Endodermal cell (in vitro differentiated cells): ENCODE data around the gene VAV3. TPM values are rescaled to one million over a fixed set of nuclear protein-coding genes. Genes with fewer than 3 reads are reported as not detected.

Experiments used
- DNase-seq: peaks from one replicate; pipeline ENCODE4 v3.0.0-alpha.2; 2017
- H3K27ac ChIP-seq: 2 replicates; pipeline ENCODE4 v1.5.1; 2013; ENCODE audit warnings: mild to moderate bottlenecking, low read depth, low read length, moderate library complexity
- H3K27me3 ChIP-seq: 2 replicates; pipeline ENCODE4 v1.6.1; 2013; ENCODE audit warnings: mild to moderate bottlenecking, low read length, moderate library complexity; ENCODE audit not compliant: insufficient read depth, control insufficient read depth, poor library complexity, severe bottlenecking
- H3K36me3 ChIP-seq: 2 replicates; pipeline ENCODE4 v1.7.0; 2013; ENCODE audit warnings: mild to moderate bottlenecking, low read length, moderate library complexity; ENCODE audit not compliant: control insufficient read depth, insufficient read depth
- H3K4me1 ChIP-seq: one replicate; pipeline ENCODE4 v1.7.0; 2013; ENCODE audit warnings: low read length; ENCODE audit not compliant: control insufficient read depth, insufficient read depth
- H3K4me3 ChIP-seq: 2 replicates; pipeline ENCODE4 v1.5.1; 2013; ENCODE audit warnings: mild to moderate bottlenecking, low read length, moderate library complexity
- H3K9ac ChIP-seq: 2 replicates; pipeline ENCODE4 v1.6.1; 2013; ENCODE audit warnings: mild to moderate bottlenecking, low read length, moderate library complexity; ENCODE audit not compliant: poor library complexity, severe bottlenecking; ENCODE audit errors: extremely low read depth
- H3K9me3 ChIP-seq: 2 replicates; pipeline ENCODE4 v1.6.1; 2013; ENCODE audit warnings: mild to moderate bottlenecking, low read length, moderate library complexity; ENCODE audit not compliant: control insufficient read depth
- H3K27ac Mint-ChIP-seq: 2 replicates; pipeline ENCODE4 v1.8.0; 2020; ENCODE audit warnings: mixed read lengths
- H3K27me3 Mint-ChIP-seq: 2 replicates; pipeline ENCODE4 v1.8.0; 2021; ENCODE audit warnings: mild to moderate bottlenecking, mixed read lengths; ENCODE audit not compliant: insufficient read depth
- H3K36me3 Mint-ChIP-seq: 2 replicates; pipeline ENCODE4 v1.8.0; 2020; ENCODE audit warnings: low read depth, mixed read lengths
- H3K4me1 Mint-ChIP-seq: 2 replicates; pipeline ENCODE4 v1.8.0; 2020; ENCODE audit warnings: mixed read lengths
- H3K4me3 Mint-ChIP-seq: 2 replicates; pipeline ENCODE4 v1.8.0; 2020; ENCODE audit warnings: mild to moderate bottlenecking, moderate library complexity, mixed read lengths
- H3K9me3 Mint-ChIP-seq: 2 replicates; pipeline ENCODE4 v1.8.0; 2020; ENCODE audit warnings: mild to moderate bottlenecking, mixed read lengths
- CTCF ChIP-seq: fragments of 200-600 bp; sonication (generic); conservative IDR thresholded peaks from 2 replicates; pipeline ENCODE4 v1.5.0; 2021; ENCODE audit warnings: antibody characterized with exemption, mild to moderate bottlenecking
- WGBS, 2 experiments: methylation state at CpG; one replicate each; pipeline versions ENCODE4 v1.1.5 to v1.1.7; 2013; ENCODE audit warnings: missing lambda C conversion rate in 2 of 2, mixed read lengths in 1 of 2; ENCODE audit not compliant: insufficient coverage in 1 of 2, insufficient read length in 1 of 2; 5-methylcytosine and 5-hydroxymethylcytosine counted together
- total RNA-seq, 2 donors: library from RNA; stranded (reverse); fragmentation: NEBNext Ultra II Directional in 1 of 2; extraction: Animal tissue kit (Norgen Biotek cat#: 25700) in 1 of 2; gene quantifications; 2 replicates in 1 of 2; 3 replicates in 1 of 2; pipeline ENCODE4 v1.2.1, GENCODE V29; 2021

Gene VAV3
- total RNA-seq, 2 donors from 2014 or later: 6.9 to 9.6 TPM

- Mint-ChIP-seq H3K27ac (no peak overlapping the region), H3K9me3 (peaks cover 6% of the 10 kb centered on the region), H3K36me3 (peaks cover 6% of the 10 kb centered on the region), H3K27me3 (no peaks in the 10 kb centered on the region), H3K4me3 (no peak overlapping the region), H3K4me1 (peaks cover 23% of the 10 kb centered on the region)
- H3K27me3 ChIP-seq: no peaks in the 10 kb centered on the region
- no peaks in the 10 kb centered on the region for H3K4me1 ChIP-seq
- DNase-seq: no peak
- TF ChIP-seq CTCF: no peak
- no peaks in the 10 kb centered on the region for H3K36me3 ChIP-seq
- no peak overlapping the region for H3K4me3 ChIP-seq
- WGBS, 2 experiments: 94 to 95% methylated on average over 3 to 5 of the region's 5 CpGs
- H3K27ac ChIP-seq: no peak overlapping the region
- H3K9me3 ChIP-seq: peaks cover 14% of the 10 kb centered on the region
- no peak overlapping the region for H3K9ac ChIP-seq
Measured at GRCh38 chr1:107670397-107671040, 294.5 kb downstream of the VAV3 start.

GRCh38 chr1:107669996-107670395 is 295.0 kb downstream of the VAV3 start:
- peaks cover 27% of the 10 kb centered on the region for H3K4me1 Mint-ChIP-seq

GRCh38 chr1:107668762-107669161 is 296.2 kb downstream of the VAV3 start:
- Mint-ChIP-seq H3K9me3 (no peaks in the 10 kb centered on the region), H3K27ac (peak overlapping the region; percentile 63)
- H3K4me3 ChIP-seq: no peak overlapping the region

More at GRCh38 chr1:107669996-107670395, 295.0 kb downstream of the VAV3 start:
- no peak overlapping the region for H3K4me3 ChIP-seq
- H3K4me3 Mint-ChIP-seq: no peak overlapping the region
- WGBS, 2 experiments: 96 to 100% methylated on average over 1 of the region's 1 CpG
- DNase-seq: no peak
- H3K27me3 Mint-ChIP-seq: no peaks in the 10 kb centered on the region
- H3K9ac ChIP-seq: no peak overlapping the region
- no peak overlapping the region for H3K27ac ChIP-seq
- no peak overlapping the region for H3K27ac Mint-ChIP-seq
- H3K9me3 ChIP-seq: peaks cover 9% of the 10 kb centered on the region
- H3K4me1 ChIP-seq: no peaks in the 10 kb centered on the region
- peaks cover 5% of the 10 kb centered on the region for H3K36me3 Mint-ChIP-seq
- no peak for TF ChIP-seq CTCF
- no peaks in the 10 kb centered on the region for H3K27me3 ChIP-seq
- H3K9me3 Mint-ChIP-seq: peaks cover 5% of the 10 kb centered on the region
- H3K36me3 ChIP-seq: no peaks in the 10 kb centered on the region

More at GRCh38 chr1:107668762-107669161, 296.2 kb downstream of the VAV3 start:
- H3K4me3 Mint-ChIP-seq: no peak overlapping the region
- no peak overlapping the region for H3K27ac ChIP-seq
- 81% methylated on average over 6 of the region's 6 CpGs; no CpG with 5 or more reads in 1 of the 2 experiments for WGBS, 2 experiments
- no peaks in the 10 kb centered on the region for H3K27me3 Mint-ChIP-seq
- no peak for TF ChIP-seq CTCF
- H3K9me3 ChIP-seq: no peaks in the 10 kb centered on the region
- no peaks in the 10 kb centered on the region for H3K27me3 ChIP-seq
- no peak for DNase-seq
- peaks cover 33% of the 10 kb centered on the region for H3K4me1 Mint-ChIP-seq
- no peaks in the 10 kb centered on the region for H3K4me1 ChIP-seq
- no peaks in the 10 kb centered on the region for H3K36me3 ChIP-seq
- no peaks in the 10 kb centered on the region for H3K36me3 Mint-ChIP-seq
- H3K9ac ChIP-seq: no peak overlapping the region
